ENCODE results near the gene ING4.

ING4 gene

DNA sequence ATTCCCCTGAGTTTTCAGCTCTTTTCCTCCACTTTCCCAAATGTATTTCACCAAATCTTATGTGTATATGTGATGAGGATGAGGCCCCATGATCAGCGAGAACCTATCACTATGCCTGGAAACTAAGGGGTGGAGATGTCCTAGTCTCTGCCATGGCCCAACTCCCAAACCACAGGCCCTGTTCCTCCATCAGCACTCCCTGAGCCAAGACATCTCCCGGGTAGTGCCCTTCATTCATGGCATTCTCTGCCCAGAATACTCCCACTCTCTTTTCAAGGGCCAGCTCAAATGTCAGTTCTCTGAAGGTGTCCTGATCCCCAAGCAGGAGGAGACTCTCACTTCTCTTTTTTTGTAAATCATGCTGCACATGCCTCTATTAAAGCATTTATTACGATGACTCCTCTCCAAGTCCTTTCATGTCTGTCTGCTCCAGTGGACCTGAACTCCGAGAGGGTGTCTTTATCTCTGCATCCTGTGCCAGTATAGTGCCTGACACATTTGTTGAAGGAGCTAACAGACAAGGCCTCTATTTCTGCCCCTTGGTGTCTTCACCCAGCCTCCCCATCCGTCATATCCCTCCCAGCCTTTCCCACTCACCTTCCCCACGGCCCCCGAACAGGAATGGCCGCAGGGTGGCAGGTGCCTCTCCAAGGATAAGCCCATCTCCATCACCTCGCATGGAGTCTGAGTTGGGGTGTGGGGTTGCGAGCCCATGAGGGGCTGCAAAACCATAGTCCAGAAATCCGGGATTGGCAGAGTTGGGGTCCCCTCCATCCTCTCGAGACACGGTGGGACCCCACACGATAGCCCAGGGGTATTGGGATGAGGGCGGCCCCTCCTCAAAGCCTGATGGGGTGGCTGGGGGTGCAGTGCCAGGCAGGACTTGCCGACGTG, 34.0 kb upstream of the ING4 start:
- Histone ChIP-seq H3K36me3 (ENCODE audit: control insufficient read depth in 1 of 2, insufficient read depth in 2 of 2, low read depth in 1 of 2, low read length in 2 of 2) (peaks cover 6 to 39% of the 10 kb centered on the region in 2 experiments), H2BK15ac (ENCODE audit: low read depth, poor library complexity, severe bottlenecking) (no peak overlapping the region), H3K14ac (ENCODE audit: low read length in 2 of 2) (no peak overlapping the region), H3K27ac (ENCODE audit: low read length, poor library complexity, severe bottlenecking) (no peak overlapping the region), H2AK5ac (ENCODE audit: low read length, severe bottlenecking) (no peak overlapping the region), H3K9me3 (ENCODE audit: control insufficient read depth, low read length) (no peaks in the 10 kb centered on the region), H3K4me3 (ENCODE audit: insufficient read depth in 1 of 2, low read depth in 1 of 2, low read length in 2 of 2) (no peak overlapping the region), H2BK5ac (ENCODE audit: low read depth, low read length, poor library complexity, severe bottlenecking) (no peak overlapping the region), H3K9ac (ENCODE audit: low read length) (no peak overlapping the region), H3K4me2 (ENCODE audit: low read length, poor library complexity, severe bottlenecking) (no peak overlapping the region), H2BK120ac (ENCODE audit: low read depth, low read length) (no peak overlapping the region), H4K91ac (ENCODE audit: low read length) (no peak overlapping the region), H2AFZ (ENCODE audit: low read depth, low read length) (no peak overlapping the region), H3K4ac (ENCODE audit: low read depth in 1 of 2, low read length in 2 of 2) (no peak overlapping the region), H3K4me1 (ENCODE audit: control insufficient read depth, insufficient read depth, low read depth, low read length) (peaks cover 23% of the 10 kb centered on the region), H3K23ac (ENCODE audit: low read length in 2 of 2) (no peak overlapping the region), H3K18ac (ENCODE audit: low read depth in 1 of 2, low read length in 2 of 2) (no peak overlapping the region), H3K79me1 (replicated peaks; ENCODE audit: low read length, poor library complexity, severe bottlenecking) (peaks cover 7% of the 10 kb centered on the region), H4K8ac (ENCODE audit: low read length) (no peak overlapping the region), H3K27me3 (ENCODE audit: control insufficient read depth in 1 of 2, insufficient read depth in 1 of 2, low read length in 2 of 2) (peaks cover 10 to 37% of the 10 kb centered on the region in 2 experiments), H2BK12ac (ENCODE audit: low read length in 2 of 2) (no peak overlapping the region)
- DNase-seq = no peak
- 88% methylated on average over 17 of the region's 17 CpGs for WGBS

DNA sequence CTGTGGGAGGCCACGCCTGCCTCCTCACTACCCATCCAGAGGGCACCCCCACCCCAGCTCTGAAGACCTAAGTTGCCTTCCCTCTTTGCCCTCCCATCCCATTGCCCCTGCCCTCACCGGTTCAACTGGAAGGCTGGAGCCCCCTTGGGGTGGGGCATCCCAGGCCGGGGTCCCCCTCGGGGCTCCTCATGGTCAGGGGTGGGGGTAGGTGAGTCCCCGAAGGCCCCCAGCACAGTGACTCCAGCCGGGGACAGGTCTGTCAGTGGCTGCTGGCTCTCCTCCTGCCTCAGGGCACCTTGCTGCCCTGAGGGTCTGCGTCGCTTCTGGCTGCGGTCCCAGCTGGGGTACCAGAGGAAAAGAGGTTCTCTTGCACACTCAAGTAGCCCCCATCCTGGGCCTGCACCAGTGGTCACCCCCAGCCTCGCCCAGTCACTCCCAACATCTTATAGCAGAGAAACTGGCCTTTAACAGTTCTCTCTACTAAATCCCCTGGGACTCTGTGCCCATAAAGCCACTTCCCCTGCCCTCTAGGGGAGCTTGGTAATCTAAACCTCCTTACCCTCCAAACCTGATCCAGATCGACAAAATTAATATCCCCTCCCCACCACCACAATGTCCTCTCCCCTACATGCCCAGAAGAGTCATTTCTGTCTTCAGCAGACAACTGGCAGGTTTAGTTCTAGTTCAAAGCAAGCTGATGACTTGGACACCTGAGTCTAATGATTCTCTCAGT, 32.6 kb upstream of the ING4 start:
- no peak overlapping the region for H3K4ac ChIP-seq (ENCODE audit: low read depth in 1 of 2, low read length in 2 of 2)
- H3K36me3 ChIP-seq (ENCODE audit: control insufficient read depth in 1 of 2, insufficient read depth in 2 of 2, low read depth in 1 of 2, low read length in 2 of 2) = peaks cover 6 to 39% of the 10 kb centered on the region in 2 experiments
- no peak overlapping the region for H2BK120ac ChIP-seq (ENCODE audit: low read depth, low read length)
- whole genome bisulfite sequencing = 75% methylated on average over 11 of the region's 11 CpGs
- no peak overlapping the region for H4K91ac ChIP-seq (ENCODE audit: low read length)
- no peak overlapping the region for H3K9ac ChIP-seq (ENCODE audit: low read length)
- H3K4me1 ChIP-seq (ENCODE audit: control insufficient read depth, insufficient read depth, low read depth, low read length) = peaks cover 20% of the 10 kb centered on the region
- H3K27me3 ChIP-seq (ENCODE audit: control insufficient read depth in 1 of 2, insufficient read depth in 1 of 2, low read length in 2 of 2) = peaks cover 0 to 25% of the 10 kb centered on the region in 2 experiments
- peaks cover 9% of the 10 kb centered on the region for H3K79me1 ChIP-seq (replicated peaks; ENCODE audit: low read length, poor library complexity, severe bottlenecking)
- no peaks in the 10 kb centered on the region for H3K9me3 ChIP-seq (ENCODE audit: control insufficient read depth, low read length)
- H4K8ac ChIP-seq (ENCODE audit: low read length) = no peak overlapping the region
- no peak overlapping the region for H3K4me3 ChIP-seq (ENCODE audit: insufficient read depth in 1 of 2, low read depth in 1 of 2, low read length in 2 of 2)
- H3K4me2 ChIP-seq (ENCODE audit: low read length, poor library complexity, severe bottlenecking) = no peak overlapping the region
- H2BK5ac ChIP-seq (ENCODE audit: low read depth, low read length, poor library complexity, severe bottlenecking) = no peak overlapping the region
- H2BK15ac ChIP-seq (ENCODE audit: low read depth, poor library complexity, severe bottlenecking) = no peak overlapping the region
- H2AFZ ChIP-seq (ENCODE audit: low read depth, low read length) = no peak overlapping the region
- H2BK12ac ChIP-seq (ENCODE audit: low read length in 2 of 2) = no peak overlapping the region
- no peak overlapping the region for H3K18ac ChIP-seq (ENCODE audit: low read depth in 1 of 2, low read length in 2 of 2)
- no peak for DNase-seq
- no peak overlapping the region for H3K14ac ChIP-seq (ENCODE audit: low read length in 2 of 2)
- H3K27ac ChIP-seq (ENCODE audit: low read length, poor library complexity, severe bottlenecking) = no peak overlapping the region
- H3K23ac ChIP-seq (ENCODE audit: low read length in 2 of 2) = no peak overlapping the region
- H2AK5ac ChIP-seq (ENCODE audit: low read length, severe bottlenecking) = no peak overlapping the region

DNA sequence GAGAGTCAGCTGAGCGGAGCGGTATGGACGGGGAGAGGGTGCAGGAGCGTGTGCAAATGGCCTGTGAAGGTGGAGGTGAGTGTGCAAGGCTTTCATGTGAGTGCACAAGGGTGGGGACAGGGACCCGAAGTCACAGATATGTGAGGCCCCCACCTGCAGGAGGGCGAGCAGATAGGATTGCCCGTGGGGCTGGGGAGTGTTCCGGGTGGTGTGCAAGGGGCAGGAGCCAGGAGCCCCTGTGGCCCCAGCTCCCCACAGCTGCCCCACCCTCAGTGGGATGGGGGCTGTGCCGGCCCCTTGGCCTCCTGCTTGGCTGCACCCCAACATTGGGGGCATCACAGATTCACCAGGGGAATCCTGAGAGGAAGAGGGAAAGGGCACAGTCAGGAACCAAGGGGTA, 31.8 kb upstream of the ING4 start:
- Histone ChIP-seq H3K27me3 (ENCODE audit: control insufficient read depth in 1 of 2, insufficient read depth in 1 of 2, low read length in 2 of 2) (peaks cover 0 to 21% of the 10 kb centered on the region in 2 experiments), H3K4me2 (ENCODE audit: low read length, poor library complexity, severe bottlenecking) (no peak overlapping the region), H4K91ac (ENCODE audit: low read length) (no peak overlapping the region), H3K27ac (ENCODE audit: low read length, poor library complexity, severe bottlenecking) (no peak overlapping the region), H3K4me1 (ENCODE audit: control insufficient read depth, insufficient read depth, low read depth, low read length) (peaks cover 16% of the 10 kb centered on the region), H3K79me1 (replicated peaks; ENCODE audit: low read length, poor library complexity, severe bottlenecking) (peaks cover 12% of the 10 kb centered on the region), H2BK120ac (ENCODE audit: low read depth, low read length) (no peak overlapping the region), H3K9ac (ENCODE audit: low read length) (no peak overlapping the region), H2AK5ac (ENCODE audit: low read length, severe bottlenecking) (no peak overlapping the region), H2BK12ac (ENCODE audit: low read length in 2 of 2) (no peak overlapping the region), H3K4ac (ENCODE audit: low read depth in 1 of 2, low read length in 2 of 2) (no peak overlapping the region), H3K23ac (ENCODE audit: low read length in 2 of 2) (no peak overlapping the region), H4K8ac (ENCODE audit: low read length) (no peak overlapping the region), H2BK5ac (ENCODE audit: low read depth, low read length, poor library complexity, severe bottlenecking) (no peak overlapping the region), H3K9me3 (ENCODE audit: control insufficient read depth, low read length) (no peaks in the 10 kb centered on the region), H3K36me3 (ENCODE audit: control insufficient read depth in 1 of 2, insufficient read depth in 2 of 2, low read depth in 1 of 2, low read length in 2 of 2) (peaks cover 6 to 39% of the 10 kb centered on the region in 2 experiments), H3K4me3 (ENCODE audit: insufficient read depth in 1 of 2, low read depth in 1 of 2, low read length in 2 of 2) (no peak overlapping the region), H3K18ac (ENCODE audit: low read depth in 1 of 2, low read length in 2 of 2) (no peak overlapping the region), H2AFZ (ENCODE audit: low read depth, low read length) (no peak overlapping the region), H2BK15ac (ENCODE audit: low read depth, poor library complexity, severe bottlenecking) (no peak overlapping the region), H3K14ac (ENCODE audit: low read length in 2 of 2) (no peak overlapping the region)
- DNase-seq = no peak
- 80% methylated on average over 9 of the region's 9 CpGs for WGBS

DNA sequence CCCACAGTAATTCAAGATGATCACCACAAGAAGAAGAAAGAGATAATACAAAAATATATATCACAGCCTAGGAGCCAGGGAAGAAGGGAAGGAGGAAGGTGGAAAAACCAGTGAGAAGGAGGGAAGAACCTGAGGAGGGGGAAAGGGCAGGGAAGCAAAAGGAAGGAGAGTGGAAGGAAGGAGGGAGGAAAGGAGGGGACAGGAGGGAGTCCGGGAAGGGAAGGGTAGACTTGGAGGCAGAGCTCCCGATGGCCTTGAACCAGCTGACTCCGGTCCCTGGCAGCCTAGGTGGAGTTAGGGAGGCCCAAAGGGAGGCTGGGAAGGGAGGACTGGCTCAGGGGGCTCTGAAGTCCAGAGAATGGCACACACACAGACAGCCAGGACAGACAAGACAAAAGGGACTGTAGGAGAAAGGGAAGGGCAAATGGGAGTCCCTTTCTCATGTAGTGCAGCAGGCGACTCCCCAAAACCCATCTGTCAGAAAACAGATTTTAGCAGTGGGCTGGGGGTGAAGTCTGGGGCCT, 31.0 kb upstream of the ING4 start:
- no peak overlapping the region for H2BK12ac ChIP-seq (ENCODE audit: low read length in 2 of 2)
- no peak overlapping the region for H2BK15ac ChIP-seq (ENCODE audit: low read depth, poor library complexity, severe bottlenecking)
- WGBS = 78% methylated on average over 4 of the region's 4 CpGs
- H3K27ac ChIP-seq (ENCODE audit: low read length, poor library complexity, severe bottlenecking) = no peak overlapping the region
- DNase-seq = no peak
- H2BK5ac ChIP-seq (ENCODE audit: low read depth, low read length, poor library complexity, severe bottlenecking) = no peak overlapping the region
- H3K27me3 ChIP-seq (ENCODE audit: control insufficient read depth in 1 of 2, insufficient read depth in 1 of 2, low read length in 2 of 2) = peaks cover 0 to 12% of the 10 kb centered on the region in 2 experiments
- no peak overlapping the region for H3K4me3 ChIP-seq (ENCODE audit: insufficient read depth in 1 of 2, low read depth in 1 of 2, low read length in 2 of 2)
- no peak overlapping the region for H4K8ac ChIP-seq (ENCODE audit: low read length)
- no peak overlapping the region for H2BK120ac ChIP-seq (ENCODE audit: low read depth, low read length)
- no peaks in the 10 kb centered on the region for H3K9me3 ChIP-seq (ENCODE audit: control insufficient read depth, low read length)
- no peak overlapping the region for H2AFZ ChIP-seq (ENCODE audit: low read depth, low read length)
- H3K4me1 ChIP-seq (ENCODE audit: control insufficient read depth, insufficient read depth, low read depth, low read length) = peaks cover 12% of the 10 kb centered on the region
- H3K18ac ChIP-seq (ENCODE audit: low read depth in 1 of 2, low read length in 2 of 2) = no peak overlapping the region
- no peak overlapping the region for H3K23ac ChIP-seq (ENCODE audit: low read length in 2 of 2)
- peak overlapping the region; percentile 8 for H3K9ac ChIP-seq (ENCODE audit: low read length)
- H3K14ac ChIP-seq (ENCODE audit: low read length in 2 of 2) = no peak overlapping the region
- no peak overlapping the region for H3K4me2 ChIP-seq (ENCODE audit: low read length, poor library complexity, severe bottlenecking)
- H4K91ac ChIP-seq (ENCODE audit: low read length) = no peak overlapping the region
- no peak overlapping the region for H3K4ac ChIP-seq (ENCODE audit: low read depth in 1 of 2, low read length in 2 of 2)
- H3K36me3 ChIP-seq (ENCODE audit: control insufficient read depth in 1 of 2, insufficient read depth in 2 of 2, low read depth in 1 of 2, low read length in 2 of 2) = peaks cover 6 to 39% of the 10 kb centered on the region in 2 experiments
- H3K79me1 ChIP-seq (replicated peaks; ENCODE audit: low read length, poor library complexity, severe bottlenecking) = peaks cover 12% of the 10 kb centered on the region
- no peak overlapping the region for H2AK5ac ChIP-seq (ENCODE audit: low read length, severe bottlenecking)

Data from mesenchymal stem cell (in vitro differentiated cells and primary cell).